HG02610 (cell line): Measurements from ENCODE around the gene GLB1L3.
A peak's percentile ranks its signal among the peaks of the same experiment; 100 is the strongest.
"Not testable (repeated sequence)": the region's sequence is repeated elsewhere in the genome, so short reads cannot be mapped to it uniquely, and the experiment has no call there.

Source experiments
- ATAC-seq: cut with Tn5 transposase; IDR thresholded peaks from one replicate; pipeline ENCODE4 v1.9.1; 2021; ENCODE audit warnings: mild to moderate bottlenecking, moderate library complexity; ENCODE audit not compliant: unreplicated experiment

GLB1L3 gene

GRCh38 chr11:134294664-134295063 is 18.5 kb downstream of the GLB1L3 start:
- ATAC-seq, result no peak

DNA sequence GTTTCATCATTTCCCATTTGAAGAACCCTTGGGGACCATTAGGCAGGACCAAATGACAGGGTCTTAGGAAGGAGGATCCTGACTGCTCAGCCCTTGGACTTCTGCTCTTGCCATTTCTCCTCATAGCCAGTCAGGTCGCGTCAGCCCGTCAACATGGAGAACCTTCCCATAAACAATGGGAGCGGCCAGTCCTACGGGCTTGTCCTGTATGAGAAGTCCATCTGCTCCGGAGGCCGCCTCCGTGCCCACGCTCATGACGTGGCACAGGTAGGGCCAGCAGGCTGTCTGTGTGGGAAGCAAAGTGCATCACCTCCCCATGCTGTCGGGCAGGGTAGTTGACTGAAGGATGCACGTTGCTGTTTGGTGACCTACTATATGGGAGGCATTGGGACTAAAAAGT is 36.0 kb downstream of the GLB1L3 start:
- ATAC-seq, result no peak

- ATAC-seq, result no peak
These were observed 36.6 kb downstream of the GLB1L3 start for GRCh38 chr11:134312807-134313206.

- no peak for ATAC-seq
These were observed 37.2 kb downstream of the GLB1L3 start for GRCh38 chr11:134313379-134313778.

DNA sequence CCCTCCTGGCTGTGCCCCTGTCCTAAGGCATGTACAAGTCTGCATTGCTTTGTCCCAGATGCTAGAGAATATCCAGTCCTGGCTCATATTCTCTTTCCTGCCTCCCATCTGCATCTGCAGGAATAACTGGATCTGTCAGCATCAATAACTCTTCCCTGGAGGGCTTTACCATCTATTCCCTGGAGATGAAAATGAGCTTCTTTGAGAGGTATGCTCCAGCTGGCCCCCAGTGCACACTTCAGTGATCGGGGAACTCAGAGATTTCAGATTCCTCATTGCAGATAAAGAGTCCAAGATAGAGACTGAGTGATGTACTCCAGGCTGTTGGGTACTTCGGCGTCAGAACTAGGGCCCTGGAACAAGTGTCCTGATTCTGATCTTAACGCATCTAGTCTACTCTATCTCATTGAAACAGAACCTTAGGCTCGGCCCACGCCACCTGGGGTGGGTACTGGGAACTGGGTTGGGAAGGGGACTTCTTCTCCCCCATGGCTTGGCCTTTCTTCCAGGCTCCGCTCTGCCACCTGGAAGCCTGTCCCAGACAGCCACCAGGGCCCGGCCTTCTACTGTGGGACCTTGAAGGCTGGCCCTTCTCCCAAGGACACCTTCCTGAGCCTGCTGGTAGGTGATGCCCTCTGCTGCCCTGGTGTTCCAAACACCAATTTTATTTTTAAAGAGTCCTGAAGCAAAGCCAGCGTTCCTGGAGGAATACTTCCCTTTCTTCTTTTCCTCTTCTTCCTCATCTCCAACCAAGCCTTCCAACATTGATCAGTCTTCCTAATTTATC is 37.8 kb downstream of the GLB1L3 start:
- no peak for ATAC-seq

DNA sequence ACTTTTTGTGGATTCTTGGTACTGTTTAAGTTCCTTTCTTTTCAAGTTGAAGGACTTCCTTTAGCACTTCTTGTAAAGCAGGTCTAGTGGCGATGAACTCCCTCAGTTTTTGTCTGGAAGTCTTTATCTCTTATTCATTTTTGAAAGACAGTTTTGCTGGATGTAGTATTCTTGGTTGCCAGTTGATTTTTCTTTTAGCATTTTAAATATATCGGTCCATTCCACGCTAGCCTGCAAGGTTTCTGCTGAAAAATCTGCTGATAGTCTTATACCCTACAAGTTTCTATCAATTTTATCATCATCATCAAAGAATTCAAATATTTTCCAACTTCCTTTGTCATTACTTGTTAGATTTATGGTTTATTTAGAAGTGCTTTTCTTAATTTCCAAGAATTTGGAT is 40.9 kb downstream of the GLB1L3 start:
- no peak for ATAC-seq

GRCh38 chr11:134321373-134321772 is 45.2 kb downstream of the GLB1L3 start:
- ATAC-seq, result not testable (repeated sequence)

- no peak for ATAC-seq
These were observed 46.4 kb downstream of the GLB1L3 start for GRCh38 chr11:134322553-134322952.

DNA sequence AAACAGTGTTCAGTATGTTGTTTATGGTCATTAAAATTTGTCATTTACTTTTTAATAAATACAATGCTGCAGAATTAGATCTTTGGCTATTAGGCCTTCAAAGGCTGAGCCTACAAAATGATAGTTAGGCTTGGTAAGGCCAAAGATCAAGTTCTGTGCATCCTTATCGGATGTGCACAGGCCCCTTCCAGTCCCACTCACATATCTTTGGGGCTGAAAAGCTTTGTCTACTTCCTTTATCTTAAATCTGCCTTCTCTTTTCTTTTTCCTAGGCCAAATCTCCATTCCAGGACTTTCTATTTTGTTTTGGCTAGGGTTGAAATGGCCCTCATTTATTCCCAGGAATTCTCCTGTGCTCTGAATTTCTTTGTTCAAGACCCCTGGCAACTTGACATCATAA is 52.3 kb downstream of the GLB1L3 start:
- no peak for ATAC-seq

GRCh38 chr11:134330611-134331353 is 54.6 kb downstream of the GLB1L3 start:
- ATAC-seq, result no peak

GRCh38 chr11:134331354-134332188 is 55.4 kb downstream of the GLB1L3 start, which contains the start of gene GLB1L2:
Gene GLB1L2, plus strand, starts transcription at chr11:134331988. Its CDS starts 74 bp downstream, at chr11:134332062.
- ATAC-seq, result peak; percentile 82

GRCh38 chr11:134332189-134332631 is 56.0 kb downstream of the GLB1L3 start:
- peak; percentile 11 for ATAC-seq

- ATAC-seq, result no peak
These were observed 56.6 kb downstream of the GLB1L3 start for GRCh38 chr11:134332782-134333181.

DNA sequence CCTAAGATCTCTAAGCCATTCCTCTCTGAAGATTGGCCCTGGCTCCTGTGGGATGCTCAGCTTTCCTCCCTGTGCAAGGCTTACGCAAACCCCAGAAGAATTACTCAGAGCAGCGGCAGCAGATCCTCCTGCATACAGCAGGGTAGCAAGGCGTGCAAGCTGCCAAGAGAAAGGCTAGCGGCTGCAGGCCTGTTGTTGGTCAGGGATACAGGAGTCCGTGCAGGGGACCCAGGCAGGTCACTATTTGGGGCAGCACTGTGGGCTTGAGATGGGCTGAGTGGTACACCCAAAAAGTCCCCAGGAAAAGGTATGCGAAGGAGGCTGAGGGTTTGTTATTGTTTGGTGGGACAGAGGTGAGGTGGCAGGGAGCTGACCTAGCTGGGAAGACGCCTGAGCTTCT is 57.1 kb downstream of the GLB1L3 start:
- no peak for ATAC-seq

DNA sequence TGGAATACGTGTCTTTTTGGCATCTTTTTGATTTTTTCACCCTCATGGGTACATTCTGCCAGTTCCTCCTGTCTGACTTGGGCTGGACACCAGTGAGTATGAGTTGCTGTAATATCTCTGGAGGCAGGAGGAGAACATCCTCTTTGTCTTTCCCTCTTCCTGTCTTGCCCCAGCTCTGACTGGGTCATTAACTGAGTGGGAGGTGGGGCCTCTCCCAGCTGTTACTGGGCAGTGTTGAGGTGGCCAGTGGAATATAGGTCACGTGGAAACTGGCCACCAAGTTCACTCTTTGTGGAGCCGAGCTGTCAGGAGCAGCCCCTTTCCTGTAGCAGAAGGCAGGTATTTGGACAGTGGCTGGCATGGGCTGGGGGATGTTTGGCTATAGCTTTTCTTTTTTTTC is 57.8 kb downstream of the GLB1L3 start:
- ATAC-seq, result no peak

GRCh38 chr11:134334796-134335571 is 58.8 kb downstream of the GLB1L3 start:
- ATAC-seq, result no peak

- ATAC-seq, result no peak
These were observed 60.9 kb downstream of the GLB1L3 start for GRCh38 chr11:134337051-134337450.

- no peak for ATAC-seq
These were observed 61.9 kb downstream of the GLB1L3 start for GRCh38 chr11:134338068-134338467.

DNA sequence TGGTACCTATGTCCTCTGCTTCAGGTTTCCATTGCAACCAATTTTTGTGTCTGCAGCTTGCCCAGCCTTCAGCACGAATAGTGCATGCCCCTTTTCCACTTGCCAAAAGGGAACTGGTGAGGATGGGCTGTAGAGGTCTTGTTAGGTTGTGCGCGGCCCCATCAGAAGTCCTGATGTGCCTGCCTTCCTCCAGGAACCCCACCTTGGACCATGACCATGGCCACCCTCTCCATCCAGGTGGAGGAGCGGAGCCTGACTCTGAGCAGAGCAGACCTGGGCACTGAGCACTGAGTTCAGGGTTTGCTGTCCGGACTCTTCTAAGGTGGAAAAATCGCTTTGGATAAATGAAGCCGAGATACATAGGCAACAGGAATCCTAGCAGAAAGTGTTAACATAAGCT is 62.5 kb downstream of the GLB1L3 start:
- ATAC-seq, result no peak

DNA sequence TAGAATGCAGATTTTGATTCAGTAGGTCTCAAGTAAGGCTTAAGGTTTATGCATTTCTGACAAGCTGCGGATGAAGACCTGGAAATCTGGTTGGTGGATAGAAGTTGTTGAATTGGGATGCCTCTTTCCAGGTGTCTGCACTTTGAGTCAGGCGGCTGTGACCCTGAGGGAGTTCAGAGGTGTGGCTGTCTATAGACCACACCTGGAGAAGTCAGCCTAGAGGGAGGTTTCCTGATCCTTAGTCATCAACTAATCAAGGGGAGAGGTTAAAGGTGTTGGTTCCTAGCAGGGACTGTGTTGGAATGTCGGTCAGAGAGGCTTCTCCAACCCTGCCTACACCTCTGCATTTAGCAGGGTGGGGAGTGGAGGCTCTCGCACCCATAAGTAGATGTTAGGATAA is 63.6 kb downstream of the GLB1L3 start:
- ATAC-seq, result no peak
